Hematopoietic multipotent progenitor cell (in vitro differentiated cells): ENCODE data around the gene UGT1A8. TPM values are rescaled to one million over a fixed set of nuclear protein-coding genes. Genes with fewer than 3 reads are reported as not detected.

Source experiments
- DNase-seq, 3 donors: peaks; one replicate each; pipeline ENCODE4 v3.0.0-alpha.2; 2011 to 2015; ENCODE audit warnings: low read depth in 2 of 3, low spot score in 2 of 3
- total RNA-seq: library from RNA; depleted of rRNA; stranded (reverse); fragments of >200 nt; gene quantifications from one replicate; pipeline ENCODE4 v1.2.3, GENCODE V29; 2012

The UGT1A8 gene
- total RNA-seq, 1 donor = under 0.01 TPM

DNA sequence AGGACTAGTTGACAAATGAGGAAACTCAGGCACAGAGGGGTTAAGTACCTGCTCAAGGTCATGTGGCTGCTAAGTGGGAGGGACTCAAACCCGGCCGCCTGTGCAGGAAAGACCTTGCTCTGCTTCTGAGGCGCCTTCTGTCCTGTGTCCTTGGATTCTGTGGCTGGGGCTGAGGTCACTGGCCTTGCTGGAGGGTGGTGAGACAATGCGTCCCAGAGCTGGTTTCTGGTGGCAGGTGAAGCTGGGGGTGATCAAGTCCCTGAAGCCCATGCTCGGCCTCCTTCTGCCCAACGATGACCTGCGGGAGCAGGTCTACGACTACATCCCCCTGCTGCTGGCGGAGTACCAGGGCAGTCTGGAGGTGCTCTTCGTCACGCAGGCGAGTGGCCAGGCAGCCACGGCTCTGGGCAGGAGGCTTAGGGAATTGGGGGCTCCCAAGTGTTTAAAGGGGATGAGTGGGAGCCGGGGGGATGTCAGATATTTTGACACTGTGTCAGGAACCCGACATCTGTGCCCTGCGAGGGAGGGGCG lies 176.8 kb downstream of the UGT1A8 start:
- DNase-seq = no peak

DNA sequence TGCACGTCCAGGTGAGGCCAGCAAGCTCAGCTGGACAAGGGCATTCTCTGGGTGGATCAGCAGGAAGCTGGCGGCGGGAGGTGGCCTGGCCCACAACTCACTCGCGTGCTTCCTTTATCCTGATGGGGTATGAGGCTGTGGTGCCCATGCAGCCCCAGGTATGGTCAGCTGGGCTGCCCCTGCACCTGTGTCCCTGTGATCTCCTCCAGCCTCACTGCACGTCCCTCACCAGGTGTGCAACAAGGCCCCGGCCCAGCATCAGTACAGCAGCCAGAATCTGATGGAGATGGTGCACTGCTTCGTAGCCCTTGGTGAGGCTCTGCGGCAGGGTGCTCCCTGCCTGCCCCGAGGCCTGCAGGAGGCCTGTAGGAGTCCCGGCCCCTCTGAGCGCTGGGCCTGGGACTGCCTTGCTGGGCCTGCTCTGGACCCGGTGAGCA lies 178.3 kb downstream of the UGT1A8 start:
- no peak for DNase-seq

DNA sequence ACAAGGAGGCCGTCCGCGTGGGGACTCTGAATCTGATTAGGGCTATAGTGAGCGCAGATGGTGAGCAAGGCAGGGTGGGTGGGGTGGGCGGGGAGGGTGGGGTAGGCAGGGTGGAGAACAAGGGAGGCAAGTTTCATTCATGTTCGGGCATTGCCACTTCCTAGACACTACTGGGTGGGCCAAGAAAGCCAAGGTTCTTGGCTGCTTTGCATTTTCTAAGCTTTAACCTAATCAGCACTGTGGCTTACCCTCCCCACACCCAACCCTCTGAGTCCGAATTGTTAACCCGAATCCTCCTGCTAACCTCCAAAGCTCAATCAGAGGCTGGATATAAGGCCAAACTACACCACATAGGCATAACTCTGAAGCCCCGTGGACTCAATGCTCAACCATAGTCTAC lies 178.8 kb downstream of the UGT1A8 start:
- no peak for DNase-seq

GRCh38 chr2:233798335-233799086 lies 181.1 kb downstream of the UGT1A8 start:
- no peak for DNase-seq

DNA sequence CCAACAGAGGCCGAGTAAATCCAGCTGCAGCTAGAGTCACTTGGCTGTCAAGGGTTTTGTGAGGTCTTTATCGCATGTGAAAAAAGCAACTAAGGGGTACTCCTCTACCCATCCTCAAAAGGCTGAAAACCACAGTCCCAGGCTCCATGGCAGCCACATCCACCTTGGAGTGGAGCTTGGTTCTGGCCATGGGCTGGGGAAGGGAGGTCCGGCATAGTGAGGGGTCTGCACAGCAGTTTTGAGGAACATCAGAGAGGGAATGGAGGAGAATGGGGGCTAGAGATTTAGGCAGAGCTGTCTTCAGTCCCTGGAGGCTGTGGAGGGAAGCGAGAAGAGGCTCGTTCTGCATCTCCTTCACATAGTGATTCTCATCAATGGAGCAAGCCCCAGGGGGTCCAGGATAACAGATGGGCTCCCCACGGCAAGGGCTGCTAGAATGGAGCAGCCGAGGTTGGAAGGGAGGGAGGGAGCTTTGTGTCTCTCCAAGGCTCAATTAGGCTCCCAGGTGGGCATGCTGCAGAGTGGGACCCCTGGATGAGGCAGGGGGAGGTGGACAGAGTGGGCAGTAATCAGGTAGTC lies 181.7 kb downstream of the UGT1A8 start:
- no peak for DNase-seq

- no peak for DNase-seq
Measured at GRCh38 chr2:233799716-233800115, 182.3 kb downstream of the UGT1A8 start.

DNA sequence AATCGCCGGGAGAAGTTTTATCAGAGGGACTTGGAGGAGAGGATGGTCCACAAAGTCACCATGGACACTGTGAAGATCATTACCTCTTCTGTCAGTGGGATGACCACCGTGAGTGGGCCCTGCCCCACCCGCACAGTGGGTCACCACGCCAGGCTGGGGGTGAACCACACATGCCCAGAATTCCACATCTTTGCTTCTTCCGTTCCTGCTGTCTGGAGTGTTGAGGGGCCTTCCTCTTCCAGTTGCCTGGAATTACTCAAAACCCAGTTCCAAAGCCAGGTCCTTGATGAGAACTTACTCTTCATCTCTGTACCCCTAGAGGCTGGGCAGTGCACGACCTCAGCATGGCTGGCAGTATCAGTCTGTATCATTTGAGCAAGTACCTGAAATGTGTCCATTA lies 182.8 kb downstream of the UGT1A8 start:
- DNase-seq = no peak

- DNase-seq = peak in 2 of 3 donors; percentile 3 to 12
Measured at GRCh38 chr2:233801357-233802131, 184.1 kb downstream of the UGT1A8 start.

DNA sequence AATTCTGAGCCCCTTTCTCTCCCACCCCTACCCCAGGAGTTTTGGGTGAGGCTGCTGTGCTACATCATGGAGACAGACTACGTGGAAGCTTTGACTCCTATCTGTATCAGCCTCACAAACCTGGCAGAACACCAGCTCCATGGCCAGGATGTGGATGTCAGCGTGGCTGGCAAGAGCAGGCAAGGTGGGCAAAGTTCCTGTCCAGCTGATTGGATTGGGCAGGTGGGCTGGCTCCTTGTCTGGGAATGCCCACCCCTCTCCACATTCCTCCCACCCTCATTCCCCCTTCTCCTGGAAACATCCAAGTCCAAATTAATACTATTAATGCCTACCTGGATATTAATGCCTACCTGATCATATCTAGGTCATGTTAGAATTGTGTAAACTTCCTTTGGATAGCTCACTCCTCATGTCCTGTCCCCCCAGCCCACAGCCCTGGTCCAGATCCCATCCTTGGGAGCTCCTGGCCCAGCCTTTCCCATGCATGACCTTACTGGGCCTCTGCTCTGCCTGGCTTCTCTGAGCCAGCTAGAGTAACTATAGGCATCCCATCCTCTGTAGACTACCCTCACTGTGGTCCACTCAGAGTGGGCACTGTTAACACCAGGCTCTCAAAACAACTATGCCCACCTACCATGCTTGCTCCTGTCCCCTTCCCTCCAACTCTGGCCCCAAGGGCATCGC lies 184.8 kb downstream of the UGT1A8 start:
- no peak for DNase-seq

DNA sequence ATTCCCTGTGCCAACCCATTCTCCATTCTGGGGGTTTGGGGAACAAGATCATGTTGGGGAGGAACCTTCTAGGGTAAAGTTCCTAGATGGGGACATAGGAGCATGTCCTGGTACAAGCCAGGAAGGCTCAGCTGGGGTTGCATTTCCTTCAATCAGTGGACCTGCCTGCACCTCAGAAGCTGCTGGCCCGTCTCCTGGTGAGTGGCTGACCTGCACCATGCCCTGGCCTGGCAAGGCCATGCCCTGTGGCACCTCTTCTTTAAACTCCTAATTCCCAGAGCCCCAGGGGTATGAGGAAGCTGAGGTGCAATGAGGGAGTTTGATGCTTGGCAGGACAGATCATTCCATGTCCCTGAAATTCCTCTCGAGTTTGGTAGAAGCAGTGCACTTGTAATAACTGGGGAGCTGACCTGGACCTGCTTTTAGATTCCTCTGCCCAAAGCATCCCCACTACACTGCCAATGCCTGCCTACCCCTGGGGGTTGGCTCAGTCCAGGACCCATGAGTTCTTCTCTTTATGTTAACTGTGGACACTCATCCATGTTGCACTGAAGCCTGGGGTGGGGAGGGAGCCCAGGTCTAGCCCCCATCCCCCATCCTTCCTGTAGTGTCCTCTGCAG lies 186.0 kb downstream of the UGT1A8 start:
- DNase-seq = no peak

DNA sequence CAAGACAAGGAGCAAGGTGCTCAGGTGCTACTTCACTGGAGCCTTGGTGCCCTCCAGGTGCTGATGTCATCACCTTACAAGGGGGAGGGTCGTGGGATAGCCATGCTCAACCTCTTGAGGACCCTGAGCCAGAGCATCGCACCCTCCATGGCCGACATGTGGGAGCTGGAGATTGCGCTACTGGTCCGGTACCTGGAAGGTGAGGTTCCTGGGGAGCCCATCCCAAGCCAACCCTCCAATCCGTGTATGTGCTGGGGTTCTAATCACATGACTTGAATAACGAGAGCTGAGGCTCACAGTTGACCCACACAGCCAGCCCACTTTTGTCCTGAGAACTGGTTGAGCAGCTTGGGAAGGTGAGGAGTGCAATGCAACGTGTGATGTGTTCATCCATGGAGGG lies 186.6 kb downstream of the UGT1A8 start:
- no peak for DNase-seq

GRCh38 chr2:233807215-233807865 lies 189.9 kb downstream of the UGT1A8 start:
- no peak for DNase-seq

DNA sequence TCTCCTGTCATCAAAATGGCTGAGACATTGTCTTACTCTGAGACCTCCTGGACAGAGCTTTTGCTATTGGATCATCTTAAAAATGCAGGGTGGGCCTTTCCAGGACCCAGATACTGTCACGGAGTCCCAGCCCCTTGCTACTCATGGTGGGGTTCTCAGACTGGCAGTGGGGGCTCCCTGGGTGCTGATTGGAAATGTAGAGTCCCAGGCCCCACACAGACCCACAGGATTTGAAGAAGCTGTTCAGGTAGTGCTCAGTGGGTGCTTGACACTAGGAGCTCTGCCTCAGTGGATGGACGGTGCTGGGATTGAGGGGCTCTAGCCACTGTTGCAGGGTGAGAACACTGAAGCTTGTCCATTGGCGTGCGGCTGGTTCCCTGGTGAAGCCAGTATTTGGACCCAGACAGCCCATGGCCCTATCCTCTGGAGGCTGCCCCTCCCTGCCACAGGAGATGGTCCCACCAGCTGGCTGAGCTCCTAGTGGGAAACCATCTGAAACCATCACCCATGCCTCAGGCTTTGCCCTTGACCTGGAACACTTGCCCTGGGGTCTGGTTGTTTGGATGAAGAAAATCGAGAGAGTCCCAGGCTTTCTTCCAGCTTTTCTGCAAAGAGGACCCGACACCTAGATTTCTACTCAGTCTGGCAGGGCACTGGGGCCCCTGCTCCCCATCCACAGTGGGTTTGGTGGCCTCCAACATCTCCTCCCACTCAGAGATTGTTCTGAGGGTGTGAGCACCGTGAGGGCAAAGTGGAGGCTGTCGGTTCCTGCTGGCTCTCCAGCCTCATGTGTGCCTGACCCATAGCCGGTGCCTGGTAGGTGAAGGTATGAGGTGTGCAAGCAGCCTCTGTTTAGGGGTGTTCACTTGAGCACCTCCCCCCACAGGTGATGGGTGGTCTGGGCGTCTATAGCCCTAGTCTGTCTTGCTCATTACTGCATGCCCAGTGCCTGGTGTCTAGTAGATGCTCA lies 190.8 kb downstream of the UGT1A8 start:
- no peak for DNase-seq

DNA sequence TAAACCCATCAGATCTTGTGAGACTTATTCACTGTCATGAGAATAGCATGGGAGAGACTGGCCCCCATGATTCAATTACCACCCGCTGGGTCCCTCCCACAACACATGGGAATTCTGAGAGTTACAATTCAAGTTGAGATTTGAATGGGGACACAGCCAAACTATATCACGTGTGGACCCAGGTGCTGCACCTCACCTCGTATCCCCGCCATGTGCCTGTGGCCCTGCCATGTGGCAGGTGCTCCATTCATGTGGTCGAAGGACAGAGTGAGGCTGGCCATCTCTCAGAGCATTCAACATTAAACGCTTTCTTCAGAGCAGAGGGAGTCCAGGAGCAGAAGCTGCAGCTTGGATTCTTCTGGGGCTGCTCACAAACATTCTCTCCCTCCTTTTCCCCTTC lies 193.0 kb downstream of the UGT1A8 start:
- DNase-seq = no peak

- no peak for DNase-seq
Measured at GRCh38 chr2:233811087-233811486, 193.7 kb downstream of the UGT1A8 start.

GRCh38 chr2:233811732-233812131 lies 194.3 kb downstream of the UGT1A8 start:
- no peak for DNase-seq

GRCh38 chr2:233813236-233814055 lies 196.0 kb downstream of the UGT1A8 start:
- DNase-seq = no peak
